Esophagus muscularis mucosa (tissue), 4 donors: ENCODE data around the gene RNU5B-1. TPM values are rescaled to one million over a fixed set of nuclear protein-coding genes. Genes with fewer than 3 reads are reported as not detected.
A peak's percentile ranks its signal among the peaks of the same experiment; 100 is the strongest.

Source experiments
- DNase-seq: peaks from one replicate; pipeline ENCODE4 v3.0.0-alpha.2; 2017; ENCODE audit errors: extremely low spot score
- H3K27ac ChIP-seq, 4 donors: fragments of 200-600 bp; sonication (generic); replicated peaks in 1 of 4; 1 replicate in 3 of 4; 2 replicates in 1 of 4; pipeline ENCODE4 v1.5.1; 2016 to 2019; ENCODE audit warnings: mild to moderate bottlenecking in 1 of 4
- H3K27me3 ChIP-seq, 4 donors: fragments of 200-600 bp; sonication (generic); one replicate each; pipeline versions ENCODE4 v1.5.1 to v1.6.0; 2016 to 2019
- H3K36me3 ChIP-seq, 4 donors: fragments of 200-600 bp; sonication (generic); one replicate each; pipeline ENCODE4 v1.5.1; 2016 to 2019
- H3K4me1 ChIP-seq, 4 donors: fragments of 200-600 bp; sonication (generic); one replicate each; pipeline ENCODE4 v1.5.1; 2016 to 2019
- H3K4me3 ChIP-seq, 4 donors: fragments of 200-600 bp; sonication (generic); 1 replicate in 2 of 4; 2 replicates in 2 of 4; pipeline ENCODE4 v1.5.1; 2016 to 2019; ENCODE audit warnings: mild to moderate bottlenecking in 4 of 4, moderate library complexity in 1 of 4
- H3K9me3 ChIP-seq, 4 donors: fragments of 200-600 bp; sonication (generic); 1 replicate in 3 of 4; 2 replicates in 1 of 4; pipeline ENCODE4 v1.5.1; 2016 to 2019
- CTCF ChIP-seq, 3 experiments: fragments of 200-600 bp in 2 of 3; fragments of 450-650 bp in 1 of 3; sonication (generic) in 2 of 3; IDR thresholded peaks; one replicate each; pipeline ENCODE4 v1.5.1; 2017 to 2019; ENCODE audit warnings: antibody characterized with exemption in 3 of 3, mild to moderate bottlenecking in 2 of 3, moderate library complexity in 1 of 3
- EP300 ChIP-seq: sonication (generic); formaldehyde crosslinking; IDR thresholded peaks from one replicate; pipeline ENCODE4 v1.6.1; 2017; ENCODE audit warnings: antibody characterized with exemption
- POLR2A ChIP-seq: fragments of 450-650 bp; IDR thresholded peaks from one replicate; pipeline ENCODE4 v1.6.1; 2017; ENCODE audit warnings: antibody characterized with exemption, moderate library complexity, mild to moderate bottlenecking, low read depth
- POLR2AphosphoS5 ChIP-seq, 2 donors: sonication (generic); formaldehyde crosslinking; IDR thresholded peaks; one replicate each; pipeline ENCODE4 v1.6.1; 2017; ENCODE audit warnings: antibody characterized with exemption in 2 of 2
- WGBS: methylation state at CpG from one replicate; pipeline ENCODE4 v1.1.5; 2018; 5-methylcytosine and 5-hydroxymethylcytosine counted together
- intact Hi-C: fragments of 100-400 bp; cut with DNase I; formaldehyde crosslinking; loops from one replicate; pipeline ENCODE4 v1.15.1; 2023
- total RNA-seq, 4 donors: library from RNA; depleted of rRNA; stranded (reverse); fragments of >200 nt; gene quantifications; one replicate each; pipeline versions ENCODE4 v1.1.0 to v1.2.1, GENCODE V29; 2016

Gene RNU5B-1
- total RNA-seq, 4 donors from 2014 or later: not detected

GRCh38 chr15:65277015-65277414 lies 27.5 kb upstream of the RNU5B-1 start:
- Histone ChIP-seq H3K4me3 (no peak overlapping the region), H3K4me1 (peaks cover 0 to 10% (median 3%) of the 10 kb centered on the region in 4 donors), H3K36me3 (peaks cover 0 to 17% (median 0%) of the 10 kb centered on the region in 4 donors), H3K27me3 (no peaks in the 10 kb centered on the region), H3K9me3 (no peaks in the 10 kb centered on the region), H3K27ac (no peak overlapping the region)
- no peak for DNase-seq
- intact Hi-C loops: no loop called here
- 77% methylated on average over 1 of the region's 1 CpG for WGBS
- TF ChIP-seq CTCF (IDR thresholded peaks at IDR 0.05): no peak
- no peak for TF ChIP-seq POLR2AphosphoS5 (IDR thresholded peaks at IDR 0.05)
- TF ChIP-seq POLR2A: no peak
- TF ChIP-seq EP300: no peak

GRCh38 chr15:65278480-65278879 lies 26.0 kb upstream of the RNU5B-1 start:
- no peaks in the 10 kb centered on the region for H3K27me3 ChIP-seq
- H3K4me3 ChIP-seq: no peak overlapping the region
- peaks cover 0 to 17% (median 0%) of the 10 kb centered on the region in 4 donors for H3K36me3 ChIP-seq
- intact Hi-C loops: no loop called here
- DNase-seq: no peak
- TF ChIP-seq EP300 (no peak), CTCF (IDR thresholded peaks at IDR 0.05) (no peak), POLR2A (no peak), POLR2AphosphoS5 (IDR thresholded peaks at IDR 0.05) (no peak)
- H3K4me1 ChIP-seq: peaks cover 0 to 21% (median 6%) of the 10 kb centered on the region in 4 donors
- H3K27ac ChIP-seq: no peak overlapping the region
- 74% methylated on average over 1 of the region's 1 CpG for WGBS
- no peaks in the 10 kb centered on the region for H3K9me3 ChIP-seq

- H3K36me3 ChIP-seq: no peaks in the 10 kb centered on the region
- intact Hi-C loops: no loop called here
- H3K27ac ChIP-seq: peak overlapping the region; percentile 82 to 92 (median 88)
- H3K4me3 ChIP-seq: peak overlapping the region; percentile 64 to 90 (median 66)
- no peaks in the 10 kb centered on the region for H3K27me3 ChIP-seq
- peaks cover 16 to 39% (median 34%) of the 10 kb centered on the region in 4 donors for H3K4me1 ChIP-seq
- WGBS: 69% methylated on average over 10 of the region's 10 CpGs
- no peak for DNase-seq
- TF ChIP-seq EP300 (no peak), POLR2AphosphoS5 (IDR thresholded peaks at IDR 0.05) (no peak), CTCF (IDR thresholded peaks at IDR 0.05) (no peak), POLR2A (no peak)
- no peaks in the 10 kb centered on the region for H3K9me3 ChIP-seq
These were observed 19.0 kb upstream of the RNU5B-1 start for GRCh38 chr15:65285291-65286068.

GRCh38 chr15:65286069-65286703 lies 18.3 kb upstream of the RNU5B-1 start:
- no peak for DNase-seq
- H3K27ac ChIP-seq: peak overlapping the region; percentile 82 to 92 (median 88)
- intact Hi-C loops: no loop called here
- TF ChIP-seq EP300 (no peak), CTCF (IDR thresholded peaks at IDR 0.05) (no peak), POLR2A (no peak), POLR2AphosphoS5 (IDR thresholded peaks at IDR 0.05) (no peak)
- H3K9me3 ChIP-seq: no peaks in the 10 kb centered on the region
- H3K4me3 ChIP-seq: peak overlapping the region; percentile 64 to 90 (median 66)
- 0% methylated on average over 20 of the region's 52 CpGs for WGBS
- H3K36me3 ChIP-seq: no peaks in the 10 kb centered on the region
- peaks cover 16 to 39% (median 34%) of the 10 kb centered on the region in 4 donors for H3K4me1 ChIP-seq
- no peaks in the 10 kb centered on the region for H3K27me3 ChIP-seq
